Ovary (tissue), 9 donors: Measurements from ENCODE around the gene PAPOLA. TPM values are rescaled to one million over a fixed set of nuclear protein-coding genes. Genes with fewer than 3 reads are reported as not detected.

ENCODE experiments used
- DNase-seq, 5 donors: peaks; one replicate each; pipeline ENCODE4 v3.0.0-alpha.2; 2019 to 2020
- H3K27ac ChIP-seq, 2 donors: fragments of 200-600 bp; one replicate each; pipeline versions ENCODE4 v1.5.1 to v1.8.0; 2019 to 2022
- H3K27me3 ChIP-seq: fragments of 200-600 bp; one replicate; pipeline ENCODE4 v1.8.0; 2022
- H3K36me3 ChIP-seq: fragments of 200-600 bp; sonication (generic); one replicate; pipeline ENCODE4 v1.5.1; 2019
- H3K4me1 ChIP-seq: one replicate; pipeline ENCODE4 v1.8.1; 2013; ENCODE audit warnings: mild to moderate bottlenecking, moderate library complexity; ENCODE audit not compliant: insufficient read depth
- H3K4me3 ChIP-seq: fragments of 200-600 bp; sonication (generic); one replicate; pipeline ENCODE4 v1.5.1; 2017
- H3K9me3 ChIP-seq, 2 donors: fragments of 200-600 bp in 1 of 2; sonication (generic) in 1 of 2; one replicate each; pipeline versions ENCODE4 v1.5.1 to v1.8.1; 2013 to 2019; ENCODE audit warnings: mild to moderate bottlenecking in 1 of 2, moderate library complexity in 1 of 2
- CTCF ChIP-seq, 3 donors: fragments of 450-650 bp in 2 of 3; fragments of 200-600 bp in 1 of 3; IDR thresholded peaks; one replicate each; pipeline versions ENCODE4 v1.5.1 to v1.8.0; 2016 to 2022; ENCODE audit warnings: antibody characterized with exemption in 3 of 3, mild to moderate bottlenecking in 1 of 3
- EP300 ChIP-seq: sonication (generic); formaldehyde crosslinking; IDR thresholded peaks from one replicate; pipeline ENCODE4 v1.6.1; 2017; ENCODE audit warnings: antibody characterized with exemption
- POLR2A ChIP-seq: fragments of 450-650 bp; IDR thresholded peaks from one replicate; pipeline ENCODE4 v1.6.1; 2017; ENCODE audit warnings: antibody characterized with exemption, mild to moderate bottlenecking, moderate library complexity
- WGBS, 3 donors: extraction: QIAGEN DNeasy Blood & Tissue Kit in 1 of 3; methylation state at CpG; one replicate each; pipeline versions ENCODE4 v1.1.5 to v1.1.7; 2013 to 2017; 5-methylcytosine and 5-hydroxymethylcytosine counted together
- intact Hi-C, 4 donors: fragments of 100-400 bp; cut with DNase I; formaldehyde crosslinking; loops; one replicate each; pipeline versions ENCODE4 v1.11.0 to v1.15.1; 2022 to 2023
- polyA plus RNA-seq, 2 donors: library from polyadenylated mRNA; stranded (reverse); fragments of 200-250 nt in 1 of 2; fragments of 350-450 nt in 1 of 2; fragmentation: Illumina TruSeq in 1 of 2; extraction: RNeasy Lipid Tissue Mini Kit (QIAGEN cat#74804) in 1 of 2; gene quantifications; one replicate each; pipeline ENCODE4 v1.2.3, GENCODE V29; 2013 to 2014
- total RNA-seq, 7 donors: library from RNA; depleted of rRNA in 2 of 7; stranded (reverse); fragments of >200 nt in 2 of 7; fragmentation: NEBNext Ultra II Directional in 3 of 7; extraction: Animal tissue kit (Norgen Biotek cat#: 25700) in 3 of 7; gene quantifications; one replicate each; pipeline versions ENCODE4 v1.1.0 to v1.2.4, GENCODE V29; 2016 to 2023
- donor health status: DM: no; HTN: no; CAD: no; lungs with moderate emphysema.
- donor health status: DM: no; HTN: no; CAD: no.
- donor health status: Bipolar disorder and iron deficiency.
- donor health status: DM: yes; HTN: yes; CAD: no.
- donor health status: DM: no; HTN: no; CAD: no.
- donor health status: DM: yes; HTN: yes; CAD: no.

Gene PAPOLA
- total and polyA plus RNA-seq, 9 donors, result 68.5 to 187 (median 149) TPM

GRCh38 chr14:96597680-96598079 is 95.5 kb downstream of the PAPOLA start:
- Histone ChIP-seq H3K27me3 (no peaks in the 10 kb centered on the region), H3K4me1 (no peaks in the 10 kb centered on the region), H3K4me3 (no peak overlapping the region), H3K9me3 (no peaks in the 10 kb centered on the region), H3K36me3 (no peaks in the 10 kb centered on the region), H3K27ac (no peak overlapping the region)
- intact Hi-C loops, result no loop called here
- TF ChIP-seq POLR2A (no peak), EP300 (no peak), CTCF (IDR thresholded peaks at IDR 0.05) (no peak)
- WGBS, 3 donors, result 82 to 87% (median 83%) methylated on average over 5 of the region's 5 CpGs
- no peak for DNase-seq

GRCh38 chr14:96598332-96598928 is 96.2 kb downstream of the PAPOLA start:
- no peaks in the 10 kb centered on the region for H3K4me1 ChIP-seq
- intact Hi-C loops, result no loop called here
- no peaks in the 10 kb centered on the region for H3K27me3 ChIP-seq
- no peak overlapping the region for H3K4me3 ChIP-seq
- no peaks in the 10 kb centered on the region for H3K36me3 ChIP-seq
- no peak for DNase-seq
- TF ChIP-seq EP300, result no peak
- TF ChIP-seq POLR2A, result no peak
- TF ChIP-seq CTCF (IDR thresholded peaks at IDR 0.05), result no peak
- H3K27ac ChIP-seq, result no peak overlapping the region
- H3K9me3 ChIP-seq, result no peaks in the 10 kb centered on the region
- WGBS, 3 donors, result 32 to 33% (median 32%) methylated on average over 14 of the region's 14 CpGs

GRCh38 chr14:96599076-96599475 is 96.9 kb downstream of the PAPOLA start:
- DNase-seq, result no peak
- Histone ChIP-seq H3K4me3 (no peak overlapping the region), H3K9me3 (no peaks in the 10 kb centered on the region), H3K27ac (no peak overlapping the region), H3K4me1 (no peaks in the 10 kb centered on the region), H3K36me3 (no peaks in the 10 kb centered on the region), H3K27me3 (no peaks in the 10 kb centered on the region)
- TF ChIP-seq EP300, result no peak
- TF ChIP-seq POLR2A, result no peak
- no peak for TF ChIP-seq CTCF (IDR thresholded peaks at IDR 0.05)
- 78 to 82% (median 80%) methylated on average over 10 of the region's 10 CpGs for WGBS, 3 donors
- intact Hi-C loops, result no loop called here

- no peaks in the 10 kb centered on the region for H3K4me1 ChIP-seq
- H3K9me3 ChIP-seq, result no peaks in the 10 kb centered on the region
- no peak overlapping the region for H3K4me3 ChIP-seq
- intact Hi-C loops, result no loop called here
- 87 to 89% (median 89%) methylated on average over 2 of the region's 2 CpGs for WGBS, 3 donors
- no peaks in the 10 kb centered on the region for H3K27me3 ChIP-seq
- TF ChIP-seq CTCF (IDR thresholded peaks at IDR 0.05) (no peak), EP300 (no peak), POLR2A (no peak)
- DNase-seq, result no peak
- H3K36me3 ChIP-seq, result no peaks in the 10 kb centered on the region
- H3K27ac ChIP-seq, result no peak overlapping the region
Measured at GRCh38 chr14:96602186-96602585, 100.0 kb downstream of the PAPOLA start.
